HG03280 (cell line): ENCODE measurements around the gene SOWAHA.
A peak's percentile ranks its signal among the peaks of the same experiment; 100 is the strongest.

ENCODE experiments used
- ATAC-seq: cut with Tn5 transposase; IDR thresholded peaks from one replicate; pipeline ENCODE4 v1.9.1; 2021; ENCODE audit warnings: mild to moderate bottlenecking, moderate library complexity; ENCODE audit not compliant: unreplicated experiment

Gene SOWAHA

DNA sequence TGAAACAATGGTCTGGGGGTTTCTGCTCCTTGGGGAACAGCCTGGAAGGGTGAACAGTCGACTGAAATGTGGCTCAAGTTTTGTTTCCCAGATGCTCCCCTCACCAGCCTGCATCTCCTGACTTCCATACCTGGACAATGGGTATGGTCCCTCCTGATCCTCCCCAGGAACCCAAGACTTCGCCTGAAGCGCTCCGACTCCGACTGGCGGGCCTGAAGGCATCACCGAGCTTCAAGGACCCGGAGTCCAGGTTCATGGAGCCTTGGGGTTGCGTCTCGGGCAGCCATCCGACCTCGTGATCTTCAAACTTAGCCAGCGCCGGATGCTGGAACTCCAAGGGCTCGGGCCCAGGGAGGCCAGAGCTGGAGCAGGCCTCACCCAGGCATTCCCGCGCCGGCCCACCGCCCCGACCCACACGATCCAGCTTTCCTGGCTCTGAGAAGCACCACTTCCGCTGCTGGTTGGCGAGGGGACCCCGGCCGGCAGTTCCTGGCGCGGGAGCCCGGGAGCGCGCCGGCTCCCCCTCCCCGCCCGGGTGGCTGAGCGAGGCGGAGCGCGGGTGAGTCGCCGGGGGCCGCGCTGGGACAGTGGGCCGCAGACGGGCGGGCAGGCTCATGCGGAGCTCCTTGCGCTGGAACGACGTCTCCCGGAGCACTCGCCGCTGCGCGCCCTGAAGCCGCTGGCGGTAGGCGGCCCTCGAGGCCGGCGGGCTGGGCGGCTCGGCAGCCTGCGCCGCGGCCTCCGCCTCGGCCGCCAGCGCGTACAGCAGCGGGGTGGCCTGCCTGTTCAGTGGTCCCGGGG is 12.1 kb downstream of the SOWAHA start:
- ATAC-seq = no peak

- no peak for ATAC-seq
These were observed 12.8 kb downstream of the SOWAHA start for GRCh38 chr5:132825834-132826391.

GRCh38 chr5:132826424-132827082 is 13.5 kb downstream of the SOWAHA start:
- ATAC-seq = no peak

DNA sequence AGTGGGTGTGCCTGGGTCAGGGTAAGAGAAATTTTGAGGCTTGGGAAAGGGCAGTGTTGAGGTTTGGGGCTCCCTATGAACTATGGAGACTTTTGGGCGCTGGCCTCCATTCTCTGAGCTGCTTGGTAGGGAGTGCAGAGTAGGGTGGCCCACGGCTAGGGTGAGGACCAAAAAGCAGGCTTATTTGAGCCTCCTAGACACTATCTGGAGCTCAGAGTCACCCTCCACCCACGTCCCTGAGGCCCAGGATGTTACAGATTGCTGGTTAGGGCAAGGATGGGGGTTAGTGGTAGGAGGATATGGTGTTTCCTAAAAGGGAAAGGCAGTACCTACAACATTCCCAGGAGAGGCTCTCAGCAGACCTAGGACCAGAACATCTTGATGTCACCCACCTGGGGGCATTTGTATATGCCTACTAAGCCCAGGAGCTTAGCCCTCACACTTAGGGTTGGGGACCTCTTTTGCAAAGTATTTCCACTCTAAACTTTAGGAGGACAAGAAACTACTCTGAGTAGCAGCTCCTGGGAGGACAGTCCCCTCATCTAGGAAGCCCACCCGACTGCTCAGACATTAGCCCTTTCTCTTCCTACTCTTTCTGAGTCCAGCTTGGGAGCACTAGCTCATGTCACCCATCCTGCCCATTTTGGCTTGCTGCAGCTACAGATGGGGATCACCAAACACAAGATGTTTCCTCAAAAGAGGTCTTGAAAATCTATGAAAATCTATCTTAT is 15.0 kb downstream of the SOWAHA start:
- ATAC-seq = no peak

GRCh38 chr5:132828846-132829494 is 15.9 kb downstream of the SOWAHA start:
- ATAC-seq = no peak

GRCh38 chr5:132829742-132830435 is 16.8 kb downstream of the SOWAHA start:
- ATAC-seq = peak; percentile 77

DNA sequence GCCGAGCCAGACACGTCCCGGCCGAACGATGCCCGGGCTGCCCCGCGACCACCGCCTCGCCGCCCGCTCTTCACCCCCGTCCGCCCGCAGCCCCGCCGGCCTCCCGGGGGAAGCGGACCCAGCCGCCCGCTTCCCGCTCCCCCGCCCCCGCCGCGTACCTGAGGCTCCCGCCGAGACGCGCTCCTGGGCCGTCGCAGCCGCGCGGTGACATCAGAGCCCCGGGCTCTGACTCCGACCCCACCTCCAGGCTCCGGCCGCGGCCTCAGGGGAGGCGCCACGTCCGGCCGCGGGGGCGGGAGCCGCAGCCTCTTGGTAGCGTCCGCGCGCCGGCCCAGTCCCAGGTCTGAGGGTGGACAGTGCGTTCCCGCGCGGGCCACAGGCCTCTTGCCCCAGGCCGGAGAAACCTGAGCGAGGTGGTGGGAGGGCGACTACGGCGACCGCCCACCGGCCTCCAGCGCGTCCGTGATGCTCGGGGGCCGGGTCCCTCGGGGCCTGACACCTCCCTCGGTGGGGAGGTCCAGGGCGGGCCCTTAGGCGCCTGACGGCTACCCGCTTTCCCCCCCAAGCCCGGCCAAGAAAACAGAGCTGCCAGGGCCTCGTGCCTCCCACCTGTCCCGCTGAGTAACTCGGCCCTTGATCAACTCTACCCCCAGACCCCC is 17.5 kb downstream of the SOWAHA start, which contains the start of gene SHROOM1:
Gene SHROOM1, minus strand, starts transcription at position 212 of the 659 bp plus-strand sequence. CDS start 4,507 bp downstream, outside the sequence.
- ATAC-seq = peak; percentile 78

- ATAC-seq = no peak
These were observed 18.2 kb downstream of the SOWAHA start for GRCh38 chr5:132831095-132831860.

GRCh38 chr5:132832612-132833011 is 19.5 kb downstream of the SOWAHA start:
- no peak for ATAC-seq

- no peak for ATAC-seq
These were observed 21.0 kb downstream of the SOWAHA start for GRCh38 chr5:132834057-132834456.

DNA sequence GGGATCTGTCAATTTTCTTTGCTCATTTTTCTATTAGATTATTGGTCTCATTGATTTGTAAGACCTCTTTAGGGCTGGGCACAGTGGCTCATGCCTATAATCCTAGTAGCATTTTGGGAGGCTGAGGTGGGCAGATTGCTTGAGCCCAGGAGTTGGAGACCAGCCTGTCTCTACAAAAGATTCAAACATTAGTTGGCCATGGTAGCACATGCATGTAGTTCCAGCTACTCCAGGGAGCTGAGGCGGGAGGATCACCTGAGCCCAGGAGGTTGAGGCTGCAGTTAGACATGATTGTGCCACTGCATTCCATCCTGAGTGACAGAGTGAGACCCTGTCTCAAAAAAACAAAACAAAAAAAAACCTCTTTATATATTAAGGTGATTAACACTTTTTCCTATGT is 23.8 kb downstream of the SOWAHA start:
- no peak for ATAC-seq

GRCh38 chr5:132837868-132838267 is 24.8 kb downstream of the SOWAHA start:
- no peak for ATAC-seq

DNA sequence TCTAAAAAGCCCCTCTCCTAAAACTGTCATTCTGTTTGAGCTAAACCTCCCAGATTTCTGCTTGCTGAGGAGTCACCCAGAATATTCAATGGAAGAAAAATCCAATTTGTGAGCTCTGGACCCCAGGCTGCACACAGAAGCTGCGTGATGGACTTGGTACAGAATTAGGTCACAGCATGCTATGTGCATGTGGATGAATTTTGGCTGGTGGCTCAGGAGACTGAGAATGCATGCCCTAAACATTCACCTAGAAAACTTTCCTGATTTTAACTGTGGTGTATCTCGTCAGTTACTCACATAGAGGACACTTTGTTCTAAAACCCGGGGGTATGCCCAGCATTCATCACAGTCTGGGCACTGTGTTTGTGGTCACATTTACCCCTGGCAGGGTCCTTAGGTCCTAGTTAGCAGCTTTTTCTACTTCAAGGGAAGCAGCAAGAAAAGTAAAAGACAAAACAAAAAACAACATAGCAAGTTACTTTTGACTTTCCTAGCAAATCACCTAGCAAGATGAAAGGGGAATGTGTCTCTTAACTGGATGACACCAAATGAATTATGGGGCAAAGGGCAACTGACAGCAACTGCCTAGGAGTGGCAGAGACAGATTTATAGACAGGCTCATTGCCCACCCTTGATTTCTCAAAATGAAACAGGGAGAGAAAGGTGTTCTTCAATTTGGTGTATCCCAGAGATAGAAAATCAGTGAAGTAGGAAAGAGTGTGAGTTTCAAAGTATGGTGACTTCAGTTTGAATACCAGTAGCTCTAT is 25.6 kb downstream of the SOWAHA start:
- ATAC-seq = no peak

DNA sequence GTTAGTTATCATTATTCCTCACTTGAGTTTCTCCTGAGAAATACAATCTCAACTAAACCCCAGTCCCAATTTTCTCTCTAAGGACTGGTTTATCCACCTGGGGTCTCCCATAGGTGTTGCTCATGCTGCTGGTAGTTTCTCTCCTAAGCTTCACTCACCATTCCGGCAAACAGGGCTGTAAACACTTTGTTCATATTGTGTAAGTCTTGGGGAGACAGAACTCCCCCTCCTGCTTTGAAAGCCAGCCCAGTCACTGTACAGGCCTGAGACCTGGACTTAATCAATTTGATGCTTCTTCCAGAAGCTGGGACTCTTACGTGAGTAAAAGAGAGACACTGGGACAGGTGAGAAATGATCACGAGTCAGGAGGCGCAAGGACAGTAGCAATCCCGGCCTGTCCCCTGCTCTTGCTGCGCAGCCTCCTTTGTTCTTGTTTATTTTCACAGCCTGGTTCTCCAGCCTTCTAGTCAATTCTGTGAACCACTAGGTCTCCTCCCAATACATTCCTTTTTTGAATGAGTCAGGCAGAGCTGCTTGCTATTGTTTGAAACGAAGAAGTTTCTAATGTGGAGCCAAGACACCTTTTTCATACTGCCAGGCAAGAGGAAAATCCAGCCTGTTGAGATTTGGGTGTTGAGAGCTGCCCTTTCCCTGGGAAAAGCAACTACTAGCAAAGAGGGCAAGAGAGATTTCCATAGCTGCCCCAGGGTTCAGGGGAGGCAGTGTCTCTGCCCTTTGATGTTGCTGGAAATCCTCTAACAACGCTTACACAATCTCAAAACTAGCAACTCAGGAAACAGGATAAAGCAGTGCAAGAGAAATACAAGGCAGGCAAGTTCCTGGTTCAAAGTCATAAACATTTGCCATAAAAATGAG is 26.6 kb downstream of the SOWAHA start:
- ATAC-seq = no peak

- no peak for ATAC-seq
These were observed 27.2 kb downstream of the SOWAHA start for GRCh38 chr5:132840313-132840712.

DNA sequence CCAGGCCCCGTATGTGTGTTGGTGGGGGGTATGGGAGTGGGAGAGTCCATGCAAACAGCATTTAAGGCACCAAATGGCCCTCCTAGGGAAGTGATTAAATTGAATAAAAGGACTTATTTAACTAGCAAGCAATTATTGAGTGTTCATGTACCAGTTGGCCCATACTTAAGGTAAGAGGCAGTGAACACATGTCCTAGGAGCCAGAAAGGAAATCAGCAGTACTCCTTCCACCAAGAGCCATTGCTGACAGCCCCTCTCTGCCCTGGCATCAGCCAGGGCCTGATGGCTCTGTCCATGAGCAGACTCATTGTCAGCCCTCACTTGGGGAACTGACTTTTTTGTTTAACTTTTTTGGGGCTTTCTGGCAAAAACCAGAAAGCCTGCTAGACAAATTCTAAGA is 27.8 kb downstream of the SOWAHA start:
- no peak for ATAC-seq

DNA sequence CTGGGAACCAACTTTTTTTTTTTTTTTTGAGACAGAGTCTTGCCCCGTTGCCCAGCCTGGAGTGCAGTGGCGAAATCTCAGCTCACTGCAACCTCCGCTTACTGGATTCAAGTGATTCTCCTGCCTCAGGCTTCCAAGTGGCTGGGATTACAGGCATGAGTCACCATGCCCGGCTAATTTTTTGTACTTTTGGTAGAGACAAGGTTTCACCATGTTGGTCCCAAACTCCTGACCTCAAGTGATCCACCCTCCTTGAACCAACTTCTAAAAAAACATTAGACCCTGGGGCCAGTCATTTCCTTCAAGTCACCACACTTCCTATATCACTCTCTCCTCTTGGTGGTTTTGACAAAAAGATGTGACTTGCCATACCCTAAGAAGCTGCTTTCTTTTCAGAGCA is 28.2 kb downstream of the SOWAHA start:
- no peak for ATAC-seq
